ENCODE measurements around the gene KRTAP15-1. TPM values are rescaled to one million over a fixed set of nuclear protein-coding genes. Genes with fewer than 3 reads are reported as not detected.

Gene KRTAP15-1
- total and polyA plus RNA-seq, 2 of the 13 experiments (the other 11 are each of a cell fraction or from before 2014, with no cell fraction given), result not detected

GRCh38 chr21:30391492-30392025 lies 48.5 kb upstream of the KRTAP15-1 start:
- H4K20me1 ChIP-seq (ENCODE audit: insufficient read depth, low read length), result no peaks in the 10 kb centered on the region
- H3K9me3 ChIP-seq (ENCODE audit: low read length), result peaks cover 88% of the 10 kb centered on the region
- CTCF ChIA-PET (ENCODE audit: low intra/inter-chr PET ratio, low total read pairs), result no interaction called here
- H3K27me3 ChIP-seq (ENCODE audit: control insufficient read depth in 1 of 2, insufficient read depth in 2 of 2, low read length in 2 of 2), result no peaks in the 10 kb centered on the region
- 0% methylated on average over 2 of the region's 2 CpGs for WGBS (ENCODE audit: low lambda C conversion rate)
- BruUV-seq (replicated peaks), result no TSS peak
- ATAC-seq, result no peak
- no peaks in the 10 kb centered on the region for H3K79me2 ChIP-seq (ENCODE audit: insufficient read depth, low read length)
- TF ChIP-seq RFX1 (IDR thresholded peaks at IDR 0.05) (no peak), FIP1L1 (IDR thresholded peaks at IDR 0.05; ENCODE audit: borderline replicate concordance, insufficient read depth, low read depth, low read length) (no peak), ZNF335 (CRISPR knock-in tag; IDR thresholded peaks at IDR 0.05) (no peak), ZNF337 (CRISPR knock-in tag; IDR thresholded peaks at IDR 0.05; ENCODE audit: borderline replicate concordance, low read depth) (no peak), ZSCAN25 (CRISPR knock-in tag; IDR thresholded peaks at IDR 0.05) (no peak), RFXANK (CRISPR knock-in tag; IDR thresholded peaks at IDR 0.05) (no peak), ZSCAN20 (CRISPR knock-in tag; IDR thresholded peaks at IDR 0.05; ENCODE audit: borderline replicate concordance) (no peak), ZNF607 (CRISPR knock-in tag; IDR thresholded peaks at IDR 0.05; ENCODE audit: borderline replicate concordance) (no peak), ZNF570 (CRISPR knock-in tag; IDR thresholded peaks at IDR 0.05; ENCODE audit: borderline replicate concordance) (no peak), RBM22 (optimal IDR thresholded peaks at IDR 0.05; ENCODE audit: low read length) (no peak), ZNF775 (CRISPR knock-in tag; IDR thresholded peaks at IDR 0.05; ENCODE audit: borderline replicate concordance) (no peak)
- TF ChIP-seq, protein P1, sequence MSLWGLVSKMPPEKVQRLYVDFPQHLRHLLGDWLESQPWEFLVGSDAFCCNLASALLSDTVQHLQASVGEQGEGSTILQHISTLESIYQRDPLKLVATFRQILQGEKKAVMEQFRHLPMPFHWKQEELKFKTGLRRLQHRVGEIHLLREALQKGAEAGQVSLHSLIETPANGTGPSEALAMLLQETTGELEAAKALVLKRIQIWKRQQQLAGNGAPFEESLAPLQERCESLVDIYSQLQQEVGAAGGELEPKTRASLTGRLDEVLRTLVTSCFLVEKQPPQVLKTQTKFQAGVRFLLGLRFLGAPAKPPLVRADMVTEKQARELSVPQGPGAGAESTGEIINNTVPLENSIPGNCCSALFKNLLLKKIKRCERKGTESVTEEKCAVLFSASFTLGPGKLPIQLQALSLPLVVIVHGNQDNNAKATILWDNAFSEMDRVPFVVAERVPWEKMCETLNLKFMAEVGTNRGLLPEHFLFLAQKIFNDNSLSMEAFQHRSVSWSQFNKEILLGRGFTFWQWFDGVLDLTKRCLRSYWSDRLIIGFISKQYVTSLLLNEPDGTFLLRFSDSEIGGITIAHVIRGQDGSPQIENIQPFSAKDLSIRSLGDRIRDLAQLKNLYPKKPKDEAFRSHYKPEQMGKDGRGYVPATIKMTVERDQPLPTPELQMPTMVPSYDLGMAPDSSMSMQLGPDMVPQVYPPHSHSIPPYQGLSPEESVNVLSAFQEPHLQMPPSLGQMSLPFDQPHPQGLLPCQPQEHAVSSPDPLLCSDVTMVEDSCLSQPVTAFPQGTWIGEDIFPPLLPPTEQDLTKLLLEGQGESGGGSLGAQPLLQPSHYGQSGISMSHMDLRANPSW (CRISPR knock-in tag; IDR thresholded peaks at IDR 0.05; ENCODE audit: borderline replicate concordance), result no peak
- TF ChIP-seq, protein P2, sequence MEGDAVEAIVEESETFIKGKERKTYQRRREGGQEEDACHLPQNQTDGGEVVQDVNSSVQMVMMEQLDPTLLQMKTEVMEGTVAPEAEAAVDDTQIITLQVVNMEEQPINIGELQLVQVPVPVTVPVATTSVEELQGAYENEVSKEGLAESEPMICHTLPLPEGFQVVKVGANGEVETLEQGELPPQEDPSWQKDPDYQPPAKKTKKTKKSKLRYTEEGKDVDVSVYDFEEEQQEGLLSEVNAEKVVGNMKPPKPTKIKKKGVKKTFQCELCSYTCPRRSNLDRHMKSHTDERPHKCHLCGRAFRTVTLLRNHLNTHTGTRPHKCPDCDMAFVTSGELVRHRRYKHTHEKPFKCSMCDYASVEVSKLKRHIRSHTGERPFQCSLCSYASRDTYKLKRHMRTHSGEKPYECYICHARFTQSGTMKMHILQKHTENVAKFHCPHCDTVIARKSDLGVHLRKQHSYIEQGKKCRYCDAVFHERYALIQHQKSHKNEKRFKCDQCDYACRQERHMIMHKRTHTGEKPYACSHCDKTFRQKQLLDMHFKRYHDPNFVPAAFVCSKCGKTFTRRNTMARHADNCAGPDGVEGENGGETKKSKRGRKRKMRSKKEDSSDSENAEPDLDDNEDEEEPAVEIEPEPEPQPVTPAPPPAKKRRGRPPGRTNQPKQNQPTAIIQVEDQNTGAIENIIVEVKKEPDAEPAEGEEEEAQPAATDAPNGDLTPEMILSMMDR (CRISPR knock-in tag; IDR thresholded peaks at IDR 0.05), result no peak
- H3K4me2 ChIP-seq (ENCODE audit: low read depth, low read length), result no peak overlapping the region
- no peak for DNase-seq (ENCODE audit: low spot score)
- no peak for FAIRE-seq
- no peak overlapping the region for H3K27ac ChIP-seq (ENCODE audit: extremely low read length, insufficient read depth, low read length)
- POLR2A ChIA-PET, result no interaction called here
- no peaks in the 10 kb centered on the region for H3K4me1 ChIP-seq (ENCODE audit: insufficient read depth, low read length)
- no peaks in the 10 kb centered on the region for H3K36me3 ChIP-seq (replicated peaks in 1 of 2; ENCODE audit: control insufficient read depth in 1 of 2, insufficient read depth in 2 of 2, low read length in 2 of 2)
- H2AFZ ChIP-seq (ENCODE audit: low read length), result no peak overlapping the region
- in situ Hi-C loops (cut with HindIII; ENCODE audit: extremely low pct_ligation_motif_present, low pct_unique_long_range_greater_than_20kb), result no loop called here
- intact Hi-C loops (cut with micrococcal nuclease; ENCODE audit: unreplicated experiment), result no loop called here
- H3K4me3 ChIP-seq (replicated peaks in 1 of 3; ENCODE audit: insufficient read depth in 1 of 3, low read depth in 2 of 3, low read length in 3 of 3), result no peak overlapping the region
- H3K9ac ChIP-seq (ENCODE audit: insufficient read depth, low read depth, low read length), result no peak overlapping the region
